GM12872 (cell line): ENCODE measurements around the gene SLC2A6.

Source experiments
- CTCF ChIP-seq: IDR thresholded peaks from 3 replicates; pipeline ENCODE4 v1.5.1; 2011; ENCODE audit warnings: low read depth, mild to moderate bottlenecking, low read length, moderate library complexity; ENCODE audit not compliant: insufficient read depth

Gene SLC2A6

GRCh38 chr9:133476036-133476931 lies 2.6 kb downstream of the SLC2A6 start:
- no peak for TF ChIP-seq CTCF

GRCh38 chr9:133475292-133476012 lies 3.4 kb downstream of the SLC2A6 start:
- TF ChIP-seq CTCF = no peak

- TF ChIP-seq CTCF = no peak
Measured at GRCh38 chr9:133474853-133475252, 4.0 kb downstream of the SLC2A6 start.

GRCh38 chr9:133474215-133474614 lies 4.7 kb downstream of the SLC2A6 start:
- TF ChIP-seq CTCF = no peak

- TF ChIP-seq CTCF = no peak
Measured at GRCh38 chr9:133473743-133474142, 5.2 kb downstream of the SLC2A6 start.

GRCh38 chr9:133472753-133473378 lies 6.0 kb downstream of the SLC2A6 start:
- no peak for TF ChIP-seq CTCF

GRCh38 chr9:133472277-133472645 lies 6.6 kb downstream of the SLC2A6 start:
- no peak for TF ChIP-seq CTCF
